HG02981 (cell line): ENCODE measurements around the gene ANAPC10.
"Not testable (repeated sequence)": the region's sequence is repeated elsewhere in the genome, so short reads cannot be mapped to it uniquely, and the experiment has no call there.

Experiments used
- ATAC-seq: cut with Tn5 transposase; IDR thresholded peaks from one replicate; pipeline ENCODE4 v1.9.1; 2021; ENCODE audit warnings: mild to moderate bottlenecking, moderate library complexity; ENCODE audit not compliant: unreplicated experiment

Gene ANAPC10, protein sequence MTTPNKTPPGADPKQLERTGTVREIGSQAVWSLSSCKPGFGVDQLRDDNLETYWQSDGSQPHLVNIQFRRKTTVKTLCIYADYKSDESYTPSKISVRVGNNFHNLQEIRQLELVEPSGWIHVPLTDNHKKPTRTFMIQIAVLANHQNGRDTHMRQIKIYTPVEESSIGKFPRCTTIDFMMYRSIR

GRCh38 chr4:145097821-145098674 lies at the start of gene ANAPC10, which contains the start of gene ABCE1:
ANAPC10 (minus strand) TSS chr4:145098196; CDS start chr4:145096099, 2,097 bp downstream.
ABCE1 (plus strand) TSS chr4:145098311; CDS start chr4:145104413, 6,102 bp downstream.
- ATAC-seq, result peak; percentile 81

- ATAC-seq, result not testable (repeated sequence)
Observed at GRCh38 chr4:145136219-145136618, 38.2 kb upstream of the ANAPC10 start.

DNA sequence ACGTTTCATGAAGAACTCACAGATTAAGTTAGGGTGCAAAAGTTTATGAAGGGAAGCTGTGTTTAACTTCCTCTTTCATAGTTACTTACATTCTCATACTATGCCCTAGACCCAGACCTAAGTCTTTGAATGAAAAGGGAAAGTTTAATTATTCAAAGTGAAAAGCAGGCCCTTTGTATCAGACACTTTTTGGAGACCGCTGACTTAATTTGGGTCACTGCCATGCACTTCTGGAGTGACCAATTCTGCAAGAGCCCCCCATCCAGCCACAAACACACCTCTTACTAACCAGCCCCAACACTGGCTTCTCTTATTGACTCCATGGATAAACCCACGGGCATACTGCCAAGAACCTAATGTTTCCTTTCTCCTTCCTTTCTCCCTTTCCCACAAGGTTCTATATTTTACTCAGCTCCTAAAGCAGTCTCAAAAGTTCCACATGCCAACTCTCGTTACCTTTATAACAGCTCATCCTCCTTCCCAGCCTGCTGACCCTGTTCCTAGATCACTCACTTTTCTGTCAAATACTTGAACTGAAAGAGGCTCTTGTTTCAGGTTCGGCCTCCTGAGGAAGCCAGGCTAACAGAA lies 34.6 kb upstream of the ANAPC10 start:
- peak; percentile 78 for ATAC-seq

DNA sequence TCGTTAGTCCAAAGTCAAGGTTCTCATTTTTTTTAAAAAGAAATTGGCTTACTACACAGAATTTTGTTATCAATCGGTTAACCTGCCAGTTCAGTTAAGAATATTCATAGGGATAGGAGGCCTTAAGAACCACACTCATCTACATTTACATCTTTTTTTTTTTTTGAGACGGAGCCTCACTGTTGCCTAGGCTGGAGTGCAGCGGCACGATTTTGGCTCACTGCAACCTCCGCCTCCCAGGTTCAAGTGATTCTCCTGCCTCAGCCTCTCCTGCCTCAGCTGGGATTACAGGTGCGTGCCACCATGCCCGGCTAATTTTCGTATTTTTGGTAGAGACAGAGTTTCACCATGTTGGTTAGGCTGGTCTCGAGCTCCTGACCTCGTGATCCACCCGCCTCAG lies 33.9 kb upstream of the ANAPC10 start:
- no peak for ATAC-seq

- no peak for ATAC-seq
Observed at GRCh38 chr4:145130788-145131399, 32.9 kb upstream of the ANAPC10 start.

- no peak for ATAC-seq
Observed at GRCh38 chr4:145130130-145130529, 32.1 kb upstream of the ANAPC10 start.

DNA sequence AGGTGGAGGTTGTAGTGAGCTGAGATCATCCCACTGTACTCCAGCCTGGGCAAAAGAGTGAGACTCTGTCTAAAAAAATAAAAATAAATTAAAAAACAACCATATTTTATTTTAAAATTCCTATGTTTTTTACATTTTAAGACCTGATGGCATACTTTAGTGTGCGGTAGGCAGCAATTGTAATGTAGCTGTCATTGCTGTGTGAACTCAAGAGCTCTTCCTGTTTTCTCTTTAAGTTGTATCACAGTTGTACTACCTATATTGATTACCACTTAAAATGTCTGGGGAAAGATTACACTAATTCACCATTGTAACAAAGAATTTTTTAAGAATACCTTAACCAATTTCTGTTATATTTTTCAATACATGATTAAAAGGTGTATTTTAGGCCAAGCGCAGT lies 27.4 kb upstream of the ANAPC10 start:
- no peak for ATAC-seq

DNA sequence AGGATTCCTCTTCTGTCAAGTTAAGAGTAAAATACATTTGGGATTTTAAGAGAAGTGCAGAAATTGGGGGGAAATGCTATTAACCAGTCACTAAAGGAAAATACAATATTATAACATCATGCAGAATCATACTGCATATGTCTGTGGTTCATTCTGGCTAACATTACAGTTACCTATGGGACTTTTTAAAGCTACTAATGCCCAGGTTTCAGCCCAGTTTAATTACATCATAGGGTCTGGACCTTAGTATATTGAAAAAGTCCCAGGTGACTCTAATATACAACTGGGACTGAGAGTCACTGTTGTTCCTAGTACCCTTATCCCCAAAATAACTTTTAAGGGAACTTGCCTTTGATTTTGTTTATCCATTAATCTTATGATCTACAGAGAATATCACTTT lies 10.1 kb upstream of the ANAPC10 start:
- no peak for ATAC-seq

GRCh38 chr4:145107126-145107525 lies 9.1 kb upstream of the ANAPC10 start:
- no peak for ATAC-seq

DNA sequence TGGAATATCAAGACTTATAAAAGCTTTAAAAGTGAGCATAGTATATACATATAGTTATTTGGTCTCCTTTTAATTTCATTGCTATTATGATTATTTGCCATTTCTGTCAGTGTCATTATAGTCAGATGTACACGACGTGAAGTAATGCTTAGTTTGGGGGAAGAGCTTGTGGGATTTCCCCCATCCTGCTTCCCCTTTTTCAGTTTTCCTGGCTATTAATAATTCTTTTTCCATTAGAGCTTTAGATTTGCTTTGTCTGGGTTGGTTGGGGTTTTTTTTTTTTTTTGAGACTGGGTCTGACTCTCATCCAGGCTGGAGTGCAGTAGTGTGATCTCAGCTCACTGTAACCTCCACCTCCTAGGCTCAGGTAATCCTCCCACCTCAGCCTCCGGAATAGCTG lies 5.5 kb upstream of the ANAPC10 start:
- ATAC-seq, result no peak

DNA sequence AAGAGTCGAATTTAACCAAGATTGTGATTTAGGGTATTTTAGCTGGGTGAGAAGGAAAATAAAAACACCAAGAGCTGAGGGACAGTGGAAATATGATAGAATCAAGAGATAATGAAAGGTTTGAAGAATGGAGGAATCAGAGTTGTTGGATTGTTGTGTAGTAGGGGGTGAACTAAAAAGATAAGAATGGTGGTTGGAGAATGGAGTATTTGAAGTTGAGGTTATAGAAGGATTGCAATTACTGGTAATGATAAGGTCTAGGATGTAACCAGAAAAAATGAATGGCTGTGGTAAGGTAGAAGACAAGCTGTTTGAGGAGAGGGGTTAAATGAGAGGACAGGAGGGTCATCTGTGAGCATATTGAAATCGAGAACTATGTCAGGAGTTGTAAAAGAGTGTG lies 4.6 kb upstream of the ANAPC10 start:
- ATAC-seq, result no peak

DNA sequence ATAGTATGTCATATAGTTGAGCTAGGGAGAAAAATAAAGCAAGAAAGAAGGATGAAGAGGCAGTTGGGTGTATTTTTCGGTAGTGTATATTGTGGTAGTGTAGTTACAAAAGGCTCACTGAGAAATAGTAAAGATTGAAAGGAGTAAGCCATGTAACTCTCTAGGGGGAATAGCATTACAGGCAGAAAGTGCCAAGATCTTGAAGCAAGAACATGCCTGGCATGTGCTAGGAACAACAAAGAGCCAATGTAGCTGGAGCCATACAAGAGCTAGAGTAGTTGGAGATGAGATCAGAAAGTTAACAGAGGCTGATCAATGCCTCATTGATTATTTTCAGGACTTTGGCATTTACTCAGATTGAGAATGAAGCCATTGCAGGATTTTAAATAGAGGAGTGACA lies 3.1 kb upstream of the ANAPC10 start:
- ATAC-seq, result no peak

DNA sequence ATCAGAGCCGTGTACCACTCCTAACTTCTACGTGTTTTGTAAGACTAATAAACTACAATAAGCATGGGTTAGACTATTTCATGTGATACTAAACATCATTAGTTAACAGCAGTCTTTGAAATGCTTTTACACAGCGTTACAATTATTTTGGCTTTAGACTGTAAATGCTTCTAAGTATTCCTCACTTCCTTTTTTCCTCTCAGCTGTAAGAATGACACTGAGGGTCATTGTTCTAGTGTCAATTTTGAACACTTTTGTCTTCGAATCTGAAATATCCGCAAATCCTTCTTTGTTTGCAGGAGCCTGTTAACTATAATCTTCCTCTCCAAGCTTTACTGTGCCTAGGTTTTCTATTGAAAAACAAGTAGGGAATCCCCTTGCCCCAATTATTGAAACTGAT lies 1.7 kb upstream of the ANAPC10 start:
- no peak for ATAC-seq

- ATAC-seq, result peak; percentile 15
Observed at GRCh38 chr4:145098675-145099037, 660 bp upstream of the ANAPC10 start.

GRCh38 chr4:145097331-145097820 lies 620 bp downstream of the ANAPC10 start:
- peak; percentile 2 for ATAC-seq

- ATAC-seq, result no peak
Observed at GRCh38 chr4:145093638-145094037, 4.4 kb downstream of the ANAPC10 start.

- ATAC-seq, result no peak
Observed at GRCh38 chr4:145090380-145090779, 7.6 kb downstream of the ANAPC10 start.

GRCh38 chr4:145083891-145084605 lies 13.9 kb downstream of the ANAPC10 start:
- ATAC-seq, result no peak

DNA sequence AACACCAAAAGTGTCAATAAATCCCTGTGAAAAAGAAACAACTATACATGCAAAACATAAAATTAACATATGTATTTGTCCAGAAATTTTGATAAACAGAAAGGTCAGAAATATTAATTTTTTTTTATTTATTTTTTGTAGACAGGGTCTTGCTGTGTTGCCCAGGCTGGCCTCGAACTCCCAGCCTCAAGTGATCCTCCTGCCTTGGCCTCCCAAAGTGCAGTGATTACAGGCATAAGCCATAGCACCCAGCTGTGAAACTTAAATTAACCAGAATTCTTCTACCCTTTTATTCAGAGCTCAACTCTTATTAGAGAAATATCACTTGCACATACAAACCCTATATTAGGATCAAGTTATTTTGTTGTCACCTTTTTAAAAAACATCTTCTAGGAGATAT lies 16.2 kb downstream of the ANAPC10 start:
- no peak for ATAC-seq

GRCh38 chr4:145076469-145076855 lies 21.5 kb downstream of the ANAPC10 start:
- no peak for ATAC-seq
